ENCODE results near the gene NEK5.

The NEK5 gene

DNA sequence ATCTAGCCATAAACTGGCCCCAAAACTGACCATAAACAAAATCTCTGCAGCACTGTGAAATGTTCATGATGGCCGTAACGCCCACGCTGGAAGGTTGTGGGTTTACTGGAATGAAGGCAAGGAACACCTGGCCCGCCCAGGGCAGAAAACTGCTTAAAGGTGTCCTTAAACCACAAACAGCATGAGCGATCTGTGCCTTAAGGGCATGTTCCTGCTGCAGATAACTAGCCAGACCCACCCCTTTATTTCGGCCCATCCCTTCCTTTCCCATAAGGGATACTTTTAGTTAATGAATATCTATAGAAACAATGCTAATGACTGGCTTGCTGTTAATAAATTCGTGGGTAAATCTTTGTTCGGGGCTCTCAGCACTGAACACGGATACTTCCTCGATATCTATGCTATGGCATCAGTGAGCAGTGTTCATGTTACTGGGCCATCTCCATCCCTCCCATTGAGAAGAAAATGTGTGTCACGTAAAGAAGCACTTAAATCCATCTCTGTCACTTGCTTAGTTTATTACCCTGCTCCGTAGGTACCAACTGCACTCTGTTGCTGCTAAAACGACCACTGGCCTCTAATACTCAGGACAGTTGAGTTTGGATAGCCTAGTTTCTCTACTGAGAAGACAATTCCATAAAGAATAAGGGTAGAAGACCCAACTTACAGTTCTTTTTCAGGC, 122.9 kb downstream of the NEK5 start:
- TF ChIP-seq RAD21 (IDR thresholded peaks at IDR 0.05; ENCODE audit: low read depth) (no peak), FOXM1 (IDR thresholded peaks at IDR 0.05; ENCODE audit: borderline replicate concordance, low read depth) (no peak), YY1 (IDR thresholded peaks at IDR 0.05; ENCODE audit: low read depth) (no peak), TAF1 (IDR thresholded peaks at IDR 0.05; ENCODE audit: low read depth) (no peak), USF1 (IDR thresholded peaks at IDR 0.05) (no peak), REST (IDR thresholded peaks at IDR 0.05; ENCODE audit: low read depth) (no peak), ZBTB7A (IDR thresholded peaks at IDR 0.05; ENCODE audit: low read depth) (no peak), TCF12 (IDR thresholded peaks at IDR 0.05; ENCODE audit: low read depth) (no peak), NFIC (IDR thresholded peaks at IDR 0.05) (no peak), CEBPB (IDR thresholded peaks at IDR 0.05) (no peak), TEAD4 (IDR thresholded peaks at IDR 0.05) (no peak)
- TF ChIP-seq, protein P1, sequence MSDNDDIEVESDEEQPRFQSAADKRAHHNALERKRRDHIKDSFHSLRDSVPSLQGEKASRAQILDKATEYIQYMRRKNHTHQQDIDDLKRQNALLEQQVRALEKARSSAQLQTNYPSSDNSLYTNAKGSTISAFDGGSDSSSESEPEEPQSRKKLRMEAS (IDR thresholded peaks at IDR 0.05), result no peak

DNA sequence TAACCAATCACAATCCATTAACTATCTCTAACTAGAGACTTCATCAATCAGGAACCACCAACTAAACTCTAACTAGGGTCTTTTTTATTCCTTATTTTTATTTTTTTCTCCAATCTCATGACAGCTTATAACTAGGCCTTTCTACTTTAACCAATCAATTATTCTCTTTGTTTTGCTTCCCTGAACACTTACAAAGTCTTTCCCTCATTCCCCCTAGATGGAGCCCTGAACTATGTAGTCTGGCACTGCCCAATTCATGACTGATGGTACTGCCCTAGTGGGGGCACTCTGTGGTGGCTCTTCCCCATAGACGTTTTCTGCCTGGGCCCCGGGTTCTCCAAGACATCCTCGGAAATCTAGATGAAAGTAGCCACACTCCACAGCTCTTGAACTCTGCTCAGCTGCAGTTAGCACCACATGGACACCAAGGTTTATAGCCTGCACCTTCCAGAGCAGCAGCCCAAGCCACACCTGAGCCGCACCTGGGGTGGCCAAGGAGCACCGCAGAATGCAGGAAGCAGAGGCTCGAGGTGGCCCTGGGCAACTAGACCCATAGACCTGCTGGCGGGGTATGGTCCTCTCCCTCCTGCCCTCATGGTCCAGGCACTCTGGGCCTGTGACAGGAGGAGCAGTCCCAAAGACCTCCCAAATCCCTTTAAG, 124.2 kb downstream of the NEK5 start:
- TF ChIP-seq CEBPB (IDR thresholded peaks at IDR 0.05) (no peak), CREB1 (IDR thresholded peaks at IDR 0.05; ENCODE audit: low read depth) (no peak), RAD21 (IDR thresholded peaks at IDR 0.05; ENCODE audit: low read depth) (peak; percentile 11; the same call in 1 of the 2 replicates)

DNA sequence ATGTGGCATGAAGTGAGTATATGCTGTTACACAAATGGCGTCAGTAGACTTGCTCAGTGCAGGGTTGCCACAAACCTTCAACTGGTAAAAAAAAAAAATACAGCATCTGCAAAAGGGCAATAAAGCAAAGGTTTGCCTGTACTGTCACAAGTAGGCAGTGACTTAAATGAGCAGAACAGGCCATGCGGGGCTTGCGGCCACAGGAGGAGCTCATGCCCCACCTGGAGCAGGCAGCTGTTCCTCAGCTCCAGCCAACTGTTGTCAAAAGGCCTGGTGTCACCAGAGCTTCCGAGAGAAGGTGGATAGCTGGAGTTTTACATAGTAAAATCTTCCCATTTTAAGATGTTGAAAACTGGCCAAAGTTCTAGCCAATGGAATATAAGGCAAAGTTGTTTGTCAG, 125.3 kb downstream of the NEK5 start:
- TF ChIP-seq REST (IDR thresholded peaks at IDR 0.05; ENCODE audit: low read depth), result no peak
- no peak for TF ChIP-seq FOXM1 (IDR thresholded peaks at IDR 0.05; ENCODE audit: borderline replicate concordance, low read depth)
- TF ChIP-seq TEAD4 (IDR thresholded peaks at IDR 0.05), result no peak
- no peak for TF ChIP-seq EP300 (IDR thresholded peaks at IDR 0.05; ENCODE audit: borderline replicate concordance)
- TF ChIP-seq EGR1 (IDR thresholded peaks at IDR 0.05), result no peak
- no peak for TF ChIP-seq CREB1 (IDR thresholded peaks at IDR 0.05; ENCODE audit: low read depth)

DNA sequence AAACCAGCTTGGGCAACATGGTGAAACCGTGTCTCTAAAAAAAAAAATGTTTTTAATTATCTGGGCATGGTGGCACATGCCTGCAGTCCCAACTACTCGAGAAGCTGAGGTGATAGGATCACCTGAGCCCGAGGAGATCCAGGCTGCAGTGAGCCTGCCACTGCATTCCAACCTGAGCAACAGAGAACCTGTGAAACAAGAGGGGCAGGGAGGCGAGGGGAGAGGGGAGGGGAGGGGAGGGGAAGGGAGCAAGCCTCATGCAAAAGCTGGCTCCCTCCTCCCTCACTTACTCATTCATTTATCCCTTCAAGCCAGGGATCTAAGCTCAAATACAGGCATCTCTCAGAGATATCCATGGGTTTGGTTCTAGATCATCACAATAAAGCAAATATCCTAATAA, 126.5 kb downstream of the NEK5 start:
- TF ChIP-seq FOXM1 (IDR thresholded peaks at IDR 0.05; ENCODE audit: borderline replicate concordance, low read depth) (no peak), EGR1 (IDR thresholded peaks at IDR 0.05) (no peak), EP300 (IDR thresholded peaks at IDR 0.05; ENCODE audit: borderline replicate concordance) (no peak), CREB1 (IDR thresholded peaks at IDR 0.05; ENCODE audit: low read depth) (no peak), NFIC (IDR thresholded peaks at IDR 0.05) (no peak), YY1 (IDR thresholded peaks at IDR 0.05; ENCODE audit: low read depth) (no peak), TEAD4 (IDR thresholded peaks at IDR 0.05) (no peak), TAF1 (IDR thresholded peaks at IDR 0.05; ENCODE audit: low read depth) (no peak), ZBTB7A (IDR thresholded peaks at IDR 0.05; ENCODE audit: low read depth) (no peak), RAD21 (IDR thresholded peaks at IDR 0.05; ENCODE audit: low read depth) (no peak)
- TF ChIP-seq, protein P1 (IDR thresholded peaks at IDR 0.05), result no peak

DNA sequence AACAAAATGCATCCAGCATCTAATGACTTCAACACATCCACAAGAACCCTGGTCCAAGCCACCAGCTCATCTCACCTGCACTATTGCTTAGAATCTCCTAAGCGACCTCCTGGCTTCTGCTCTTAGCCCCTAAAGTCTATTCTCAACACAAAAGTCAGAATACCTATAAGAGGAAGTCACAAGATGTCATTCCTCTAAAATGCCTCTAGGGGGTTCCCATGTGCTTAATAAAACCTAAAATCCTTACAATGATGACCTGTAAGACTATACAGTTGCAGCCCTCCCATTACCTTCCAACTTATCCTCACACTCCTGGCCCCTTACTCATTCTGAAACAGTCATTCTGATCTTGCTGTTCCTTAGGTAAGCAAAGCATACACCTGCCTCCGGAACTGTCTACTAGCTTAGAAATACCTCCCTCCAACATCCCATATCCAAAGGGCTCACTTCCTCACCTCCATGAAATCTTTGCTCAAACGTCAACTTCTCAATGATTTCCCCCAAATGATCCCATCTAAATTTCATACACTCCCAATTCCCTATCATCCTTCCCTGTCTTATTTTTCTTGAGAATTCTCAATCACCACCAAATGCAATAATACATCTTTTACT, 127.6 kb downstream of the NEK5 start:
- no peak for TF ChIP-seq CREB1 (IDR thresholded peaks at IDR 0.05; ENCODE audit: low read depth)
- TF ChIP-seq USF1 (IDR thresholded peaks at IDR 0.05), result no peak
- peak; percentile 72 for TF ChIP-seq RAD21 (IDR thresholded peaks at IDR 0.05; ENCODE audit: low read depth)

DNA sequence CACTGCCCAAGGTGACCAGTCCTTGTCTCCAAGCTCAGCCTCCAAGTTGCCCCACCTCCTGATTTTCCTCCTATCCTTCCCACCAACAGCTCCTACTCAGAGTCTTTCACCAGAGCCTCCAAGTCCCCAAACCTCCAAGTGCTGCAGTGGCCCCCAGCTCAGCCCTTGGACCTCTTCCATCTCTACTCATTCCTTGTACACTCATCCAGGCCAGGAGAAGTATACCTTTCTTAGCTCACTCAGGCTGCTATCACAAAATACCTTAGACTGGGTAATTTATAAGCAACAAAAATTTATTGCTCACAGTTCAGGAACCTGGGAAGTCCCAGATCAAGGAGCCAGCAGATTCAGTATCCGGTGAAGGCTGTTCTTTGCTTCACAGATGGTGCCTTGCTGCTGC, 129.0 kb downstream of the NEK5 start:
- no peak for TF ChIP-seq YY1 (IDR thresholded peaks at IDR 0.05; ENCODE audit: low read depth)
- TF ChIP-seq, protein P1 (IDR thresholded peaks at IDR 0.05), result no peak
- no peak for TF ChIP-seq EGR1 (IDR thresholded peaks at IDR 0.05)
- no peak for TF ChIP-seq FOXM1 (IDR thresholded peaks at IDR 0.05; ENCODE audit: borderline replicate concordance, low read depth)

Data from Ishikawa (cell line).